ENCODE measurements around the gene PDCL2. TPM values are rescaled to one million over a fixed set of nuclear protein-coding genes. Genes with fewer than 3 reads are reported as not detected.

PDCL2 gene
- total RNA-seq, 2 donors from 2014 or later: not detected

- H3K27me3 ChIP-seq: no peaks in the 10 kb centered on the region
- H3K9ac ChIP-seq (ENCODE audit: low read depth in 2 of 2, low read length in 2 of 2): no peak overlapping the region
- no peak overlapping the region for H3K4me3 ChIP-seq
- no peak for DNase-seq
- no peak for TF ChIP-seq CTCF (IDR thresholded peaks at IDR 0.05)
- intact Hi-C loops (cut with DNase I): no loop called here
- no peaks in the 10 kb centered on the region for H3K36me3 ChIP-seq
- H3K9me3 ChIP-seq: no peaks in the 10 kb centered on the region
- no peak overlapping the region for H3K27ac ChIP-seq
- no peaks in the 10 kb centered on the region for H3K4me1 ChIP-seq
Measured at GRCh38 chr4:55510685-55511084, 81.4 kb downstream of the PDCL2 start.

- no peaks in the 10 kb centered on the region for H3K27me3 ChIP-seq
- H3K27ac ChIP-seq: no peak overlapping the region
- DNase-seq: no peak
- no peak for TF ChIP-seq CTCF (IDR thresholded peaks at IDR 0.05)
- H3K4me1 ChIP-seq: no peaks in the 10 kb centered on the region
- no peaks in the 10 kb centered on the region for H3K9me3 ChIP-seq
- H3K36me3 ChIP-seq: no peaks in the 10 kb centered on the region
- no peak overlapping the region for H3K4me3 ChIP-seq
- H3K9ac ChIP-seq (ENCODE audit: low read depth in 2 of 2, low read length in 2 of 2): no peak overlapping the region
- intact Hi-C loops (cut with DNase I): no loop called here
Measured at GRCh38 chr4:55509266-55509665, 82.8 kb downstream of the PDCL2 start.

- Histone ChIP-seq H3K9me3 (no peaks in the 10 kb centered on the region), H3K27ac (no peak overlapping the region), H3K36me3 (no peaks in the 10 kb centered on the region), H3K9ac (ENCODE audit: low read depth in 2 of 2, low read length in 2 of 2) (no peak overlapping the region), H3K4me3 (no peak overlapping the region), H3K4me1 (no peaks in the 10 kb centered on the region), H3K27me3 (no peaks in the 10 kb centered on the region)
- no peak for TF ChIP-seq CTCF (IDR thresholded peaks at IDR 0.05)
- intact Hi-C loops (cut with DNase I): no loop called here
- DNase-seq: no peak
Measured at GRCh38 chr4:55507612-55508011, 84.4 kb downstream of the PDCL2 start.

Other genes with a start within 250 kb of the PDCL2 start
- gene SRD5A3, start 246.0 kb downstream of the PDCL2 start, total RNA-seq: 10 to 100 TPM; 18.8 to 22.2 TPM
- gene TMEM165, start 196.3 kb downstream of the PDCL2 start, total RNA-seq: 10 to 100 TPM; 70.0 to 80.0 TPM
- gene CLOCK, start 45.3 kb downstream of the PDCL2 start, total RNA-seq: 10 to 100 TPM; 18.4 to 20.8 TPM
- 1 to 10 TPM in 1 of 2 donors, under 1 TPM in 1; 0.66 to 1.9 TPM for gene NMU, start 44.1 kb upstream of the PDCL2 start, total RNA-seq
- not detected for gene EXOC1L, start 227.5 kb upstream of the PDCL2 start, total RNA-seq

All from colonic mucosa (tissue), 4 donors.